ENCODE measurements around the gene DDX39B. TPM values are rescaled to one million over a fixed set of nuclear protein-coding genes. Genes with fewer than 3 reads are reported as not detected.
"Not testable (repeated sequence)": the region's sequence is repeated elsewhere in the genome, so short reads cannot be mapped to it uniquely, and the experiment has no call there.

DDX39B gene
- total RNA-seq, 2 experiments from 2014 or later: 477 to 488 TPM

DNA sequence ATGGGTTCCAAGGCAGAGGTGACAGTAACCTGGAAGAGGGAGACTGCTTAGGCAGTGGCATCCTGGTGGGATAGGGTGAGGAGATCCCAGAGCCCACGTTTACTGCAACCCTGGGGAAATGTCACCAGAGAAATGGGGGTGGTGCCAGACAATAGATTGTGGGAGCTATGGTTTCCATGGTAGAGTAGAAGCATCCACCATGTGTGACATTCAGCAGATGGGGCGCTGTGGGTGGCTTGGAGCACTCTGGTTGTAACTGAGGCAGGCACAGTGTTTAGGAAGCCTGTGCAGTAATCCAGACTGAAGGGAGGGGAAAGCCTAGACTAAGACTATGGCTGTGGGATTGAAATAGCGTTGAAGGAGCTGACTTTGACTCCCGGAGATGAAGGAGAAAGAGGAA, 45.0 kb downstream of the DDX39B start:
- peaks cover 65% of the 10 kb centered on the region for H3K4me1 Mint-ChIP-seq (ENCODE audit: low read depth)
- peak overlapping the region; percentile 91 for H3K4me3 Mint-ChIP-seq
- ATAC-seq; DNase-seq; H3K27me3 Mint-ChIP-seq (ENCODE audit: low read depth); H3K9me3 Mint-ChIP-seq (ENCODE audit: insufficient read depth): not testable (repeated sequence)
- ChIA-PET CTCF (interaction anchor here (0.8 to 1.7 kb wide), 7 partner anchors 32 to 102 kb away, joined by 3 to 6 read pairs (median 4); partner anchors contain the start of genes DDX39B and MCCD1), POLR2A (interaction anchor here (1.2 to 1.9 kb wide), 4 partner anchors 34 to 86 kb away, joined by 4 to 13 read pairs (median 6); partner anchors contain the start of genes DDX39B and LTB)
- H3K36me3 Mint-ChIP-seq (ENCODE audit: low read depth): peaks cover 48% of the 10 kb centered on the region
- H3K27ac Mint-ChIP-seq: peak overlapping the region; percentile 83

DNA sequence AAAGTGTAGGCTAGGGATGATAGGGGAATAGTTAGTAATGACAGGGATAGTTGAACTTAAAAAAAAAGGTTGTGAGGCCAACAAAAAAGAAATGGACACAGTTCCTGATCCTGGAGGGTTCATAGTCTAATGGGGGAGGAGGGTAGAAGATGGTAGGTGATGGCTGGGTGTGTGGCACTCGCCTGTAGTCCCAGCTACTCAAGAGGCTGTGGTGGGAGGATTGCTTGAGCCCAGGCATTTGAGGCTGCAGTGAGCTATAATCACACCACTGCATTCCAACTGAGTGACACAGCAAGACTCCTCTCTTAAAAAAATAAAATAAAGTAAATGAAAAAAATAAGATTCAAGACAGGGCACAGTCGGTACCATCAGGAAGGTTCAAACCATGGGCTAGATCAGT, 46.2 kb downstream of the DDX39B start:
- POLR2A ChIA-PET: interaction anchor here (0.7 to 3.3 kb wide), 13 partner anchors 16 to 476 kb away, joined by 3 to 64 read pairs (median 4); partner anchors contain the start of genes BAG6, DDX39B, DXO and LTB
- peaks cover 62% of the 10 kb centered on the region for H3K4me1 Mint-ChIP-seq (ENCODE audit: low read depth)
- H3K36me3 Mint-ChIP-seq (ENCODE audit: low read depth): peaks cover 40% of the 10 kb centered on the region
- no peaks in the 10 kb centered on the region for H3K27me3 Mint-ChIP-seq (ENCODE audit: low read depth)
- peak overlapping the region; percentile 95 for H3K27ac Mint-ChIP-seq
- H3K9me3 Mint-ChIP-seq (ENCODE audit: insufficient read depth): no peaks in the 10 kb centered on the region
- no peak for DNase-seq
- ATAC-seq: no peak
- peak overlapping the region; percentile 91 for H3K4me3 Mint-ChIP-seq
- CTCF ChIA-PET: interaction anchor here (1.0 to 4.1 kb wide), 4 partner anchors 36 to 56 kb away, joined by 3 to 46 read pairs (median 6); partner anchors contain the start of genes ATP6V1G2 and DDX39B

DNA sequence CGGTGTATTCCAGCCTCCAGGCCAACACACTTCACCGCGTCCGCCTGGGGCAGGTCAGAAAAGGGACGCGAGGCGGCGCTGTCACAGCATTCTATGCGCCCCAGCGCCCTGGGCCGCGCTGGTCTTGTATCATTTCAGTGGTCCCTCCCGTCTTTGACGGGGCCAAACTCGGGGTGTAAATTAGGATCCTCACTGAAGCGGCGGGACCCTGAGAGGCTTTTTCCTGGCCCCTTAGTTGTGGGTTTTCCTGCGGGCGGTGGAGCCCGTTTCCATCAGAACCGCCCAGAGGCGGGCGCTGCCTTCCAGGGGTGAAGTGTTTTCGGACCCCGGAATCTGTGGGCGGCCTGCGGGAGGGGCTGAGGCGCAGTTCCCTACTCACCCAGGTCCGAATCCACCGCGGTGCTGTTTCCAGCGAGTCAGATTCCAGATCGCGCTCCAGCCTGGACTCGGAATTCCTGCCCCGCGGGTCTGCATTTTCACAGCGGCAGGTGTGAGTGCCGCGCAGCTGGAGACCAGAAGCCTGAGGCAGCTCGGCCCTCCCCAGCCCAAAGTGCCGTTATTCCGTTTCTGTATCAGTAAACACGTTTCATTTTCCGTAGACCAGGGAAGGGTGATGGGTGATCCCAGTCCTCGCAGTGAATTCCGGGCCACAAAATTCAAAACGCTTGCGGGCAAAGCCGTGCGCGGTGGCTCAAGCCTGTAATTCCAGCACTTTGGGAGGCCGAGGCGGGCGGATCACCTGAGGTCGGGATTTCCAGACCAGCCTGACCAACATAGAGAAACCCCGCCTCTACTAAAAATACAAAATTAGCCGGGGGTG, 47.7 kb downstream of the DDX39B start:
- peak; percentile 87 for DNase-seq
- peak overlapping the region; percentile 91 for H3K4me3 Mint-ChIP-seq
- H3K36me3 Mint-ChIP-seq (ENCODE audit: low read depth): peaks cover 41% of the 10 kb centered on the region
- ChIA-PET CTCF (interaction anchor here (0.7 to 4.1 kb wide), 21 partner anchors 8 to 169 kb away, joined by 3 to 46 read pairs (median 4); partner anchors contain the start of genes AIF1, ATP6V1G2, DDX39B and MCCD1), POLR2A (interaction anchor here (0.6 to 3.3 kb wide), 15 partner anchors 18 to 158 kb away, joined by 3 to 64 read pairs (median 4); partner anchors contain the start of genes BAG6, DDX39B, LTB and MCCD1)
- peaks cover 62% of the 10 kb centered on the region for H3K4me1 Mint-ChIP-seq (ENCODE audit: low read depth)
- no peaks in the 10 kb centered on the region for H3K27me3 Mint-ChIP-seq (ENCODE audit: low read depth)
- H3K9me3 Mint-ChIP-seq (ENCODE audit: insufficient read depth): no peaks in the 10 kb centered on the region
- H3K27ac Mint-ChIP-seq: peak overlapping the region; percentile 95
- ATAC-seq: peak; percentile 62

DNA sequence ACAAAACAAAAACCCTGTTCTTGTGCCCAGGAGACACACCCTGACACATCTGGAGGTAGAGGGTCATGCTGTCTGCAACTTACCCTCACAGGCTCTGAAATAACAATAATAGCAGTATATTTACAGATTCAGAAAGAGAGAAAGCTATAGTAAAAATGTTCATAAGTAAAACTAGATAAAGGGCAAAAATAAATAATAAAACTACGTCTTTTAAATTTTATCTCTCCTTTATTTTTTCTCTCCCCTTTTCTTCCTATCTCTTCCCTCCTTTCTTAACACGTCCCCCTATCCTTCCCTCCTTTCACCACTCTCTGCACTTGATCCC, 48.3 kb downstream of the DDX39B start:
- peaks cover 56% of the 10 kb centered on the region for H3K4me1 Mint-ChIP-seq (ENCODE audit: low read depth)

DNA sequence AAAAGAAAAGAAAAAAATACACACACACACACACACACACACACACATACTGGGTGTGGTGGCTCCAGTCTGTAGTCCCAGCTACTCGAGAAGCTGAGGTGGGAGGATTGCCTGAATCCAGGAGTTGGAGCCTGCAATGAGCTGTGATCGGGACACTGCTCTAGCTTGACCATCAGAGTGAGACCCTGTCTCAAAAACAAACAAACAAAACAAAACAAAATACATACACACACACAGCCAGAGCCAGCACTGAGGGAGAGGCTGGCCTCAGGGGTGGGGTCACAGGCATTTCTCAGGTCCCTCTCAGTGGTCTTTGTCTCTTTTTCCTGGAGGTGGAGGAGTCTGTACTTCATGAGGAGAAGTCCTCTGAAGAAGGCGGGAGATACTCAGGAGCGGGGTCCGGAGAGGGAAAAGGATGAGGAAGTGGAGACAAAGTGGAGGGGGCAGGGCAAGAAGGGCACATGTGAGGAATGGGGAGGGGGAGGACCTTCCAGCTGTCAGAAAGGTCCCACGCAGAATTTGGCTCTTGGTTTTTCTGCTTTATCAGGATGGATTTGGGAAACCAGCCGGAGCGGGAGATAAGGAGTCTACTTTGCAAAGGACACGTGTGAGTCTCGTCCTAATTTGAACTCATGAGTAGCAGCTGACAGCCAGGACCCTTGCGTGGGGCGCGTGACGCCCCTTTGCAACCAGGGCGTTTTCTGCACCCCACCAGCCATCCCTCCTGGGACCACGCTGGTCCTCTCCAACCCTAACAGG, 51.5 kb downstream of the DDX39B start:
- H3K4me1 Mint-ChIP-seq (ENCODE audit: low read depth): peaks cover 47% of the 10 kb centered on the region
- H3K27me3 Mint-ChIP-seq (ENCODE audit: low read depth): no peaks in the 10 kb centered on the region
- ATAC-seq (no peak), DNase-seq (no peak)
- H3K27ac Mint-ChIP-seq: peak overlapping the region; percentile 17
- H3K36me3 Mint-ChIP-seq (ENCODE audit: low read depth): peaks cover 20% of the 10 kb centered on the region
- ChIA-PET POLR2A (no interaction called here), CTCF (interaction anchor here (1.1 kb wide), 1 partner anchor 60 kb away, joined by 3 read pairs; no protein-coding TSS in a partner anchor)
- no peaks in the 10 kb centered on the region for H3K9me3 Mint-ChIP-seq (ENCODE audit: insufficient read depth)
- H3K4me3 Mint-ChIP-seq: no peak overlapping the region

More for the DNA sequence above, 48.3 kb downstream of the DDX39B start:
- not testable (repeated sequence) for DNase-seq; H3K27me3 Mint-ChIP-seq (ENCODE audit: low read depth); H3K9me3 Mint-ChIP-seq (ENCODE audit: insufficient read depth); ATAC-seq
- peak overlapping the region; percentile 95 for H3K27ac Mint-ChIP-seq
- peaks cover 35% of the 10 kb centered on the region for H3K36me3 Mint-ChIP-seq (ENCODE audit: low read depth)
- ChIA-PET CTCF (interaction anchor here (0.7 to 4.1 kb wide), 19 partner anchors 9 to 122 kb away, joined by 3 to 46 read pairs (median 4); partner anchors contain the start of genes AIF1, ATP6V1G2, DDX39B and MCCD1), POLR2A (interaction anchor here (3.3 kb wide), 1 partner anchor 47 kb away, joined by 64 read pairs; the partner anchor contains the start of gene DDX39B)
- H3K4me3 Mint-ChIP-seq: peak overlapping the region; percentile 91

DNA sequence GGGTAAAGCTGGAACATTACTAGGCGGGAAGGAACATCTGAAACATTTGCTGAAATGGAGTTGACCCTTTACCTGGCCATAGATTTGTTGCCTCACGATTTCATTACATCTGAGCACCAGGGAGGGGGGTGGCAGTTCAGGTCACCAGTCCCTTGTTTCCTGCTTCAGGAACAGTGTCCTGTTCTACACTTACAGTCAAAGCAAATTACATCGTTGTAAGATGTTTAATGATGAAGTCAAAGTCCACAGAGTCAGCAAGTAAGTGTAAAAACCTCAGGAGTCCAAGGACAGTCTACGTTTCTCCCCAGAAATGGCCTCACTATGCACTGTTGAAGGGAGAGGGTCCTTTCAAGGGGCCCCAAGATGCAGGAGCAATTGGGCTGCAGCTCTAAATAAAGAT, 52.7 kb downstream of the DDX39B start:
- ATAC-seq (no peak), DNase-seq (no peak)
- H3K27me3 Mint-ChIP-seq (ENCODE audit: low read depth): no peaks in the 10 kb centered on the region
- ChIA-PET POLR2A (no interaction called here), CTCF (interaction anchor here (1.1 kb wide), 1 partner anchor 61 kb away, joined by 3 read pairs; no protein-coding TSS in a partner anchor)
- no peak overlapping the region for H3K27ac Mint-ChIP-seq
- H3K36me3 Mint-ChIP-seq (ENCODE audit: low read depth): peaks cover 15% of the 10 kb centered on the region
- H3K4me1 Mint-ChIP-seq (ENCODE audit: low read depth): peaks cover 46% of the 10 kb centered on the region
- H3K9me3 Mint-ChIP-seq (ENCODE audit: insufficient read depth): no peaks in the 10 kb centered on the region
- H3K4me3 Mint-ChIP-seq: no peak overlapping the region

DNA sequence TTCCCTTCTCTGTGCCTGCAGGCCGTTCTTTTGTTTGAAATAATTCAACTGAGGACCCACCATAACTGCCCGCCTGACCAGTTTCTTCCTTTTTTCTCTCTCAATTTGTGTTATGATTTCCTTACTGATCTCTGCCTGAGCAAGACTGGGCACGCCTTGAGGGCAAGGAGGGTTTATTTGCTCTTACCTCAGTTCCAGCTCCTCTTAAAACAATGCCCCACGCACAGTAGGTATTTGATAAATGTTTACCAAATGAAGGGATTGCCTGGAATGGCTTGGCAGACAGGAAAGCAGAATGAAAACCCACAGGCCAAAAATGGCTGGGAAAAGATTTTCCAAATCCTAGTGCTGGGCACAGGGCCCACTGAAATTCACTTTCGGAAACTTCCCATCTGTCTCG, 54.1 kb downstream of the DDX39B start:
- H3K27ac Mint-ChIP-seq, CTCF ChIA-PET, H3K4me3 Mint-ChIP-seq: not testable (repeated sequence)

DNA sequence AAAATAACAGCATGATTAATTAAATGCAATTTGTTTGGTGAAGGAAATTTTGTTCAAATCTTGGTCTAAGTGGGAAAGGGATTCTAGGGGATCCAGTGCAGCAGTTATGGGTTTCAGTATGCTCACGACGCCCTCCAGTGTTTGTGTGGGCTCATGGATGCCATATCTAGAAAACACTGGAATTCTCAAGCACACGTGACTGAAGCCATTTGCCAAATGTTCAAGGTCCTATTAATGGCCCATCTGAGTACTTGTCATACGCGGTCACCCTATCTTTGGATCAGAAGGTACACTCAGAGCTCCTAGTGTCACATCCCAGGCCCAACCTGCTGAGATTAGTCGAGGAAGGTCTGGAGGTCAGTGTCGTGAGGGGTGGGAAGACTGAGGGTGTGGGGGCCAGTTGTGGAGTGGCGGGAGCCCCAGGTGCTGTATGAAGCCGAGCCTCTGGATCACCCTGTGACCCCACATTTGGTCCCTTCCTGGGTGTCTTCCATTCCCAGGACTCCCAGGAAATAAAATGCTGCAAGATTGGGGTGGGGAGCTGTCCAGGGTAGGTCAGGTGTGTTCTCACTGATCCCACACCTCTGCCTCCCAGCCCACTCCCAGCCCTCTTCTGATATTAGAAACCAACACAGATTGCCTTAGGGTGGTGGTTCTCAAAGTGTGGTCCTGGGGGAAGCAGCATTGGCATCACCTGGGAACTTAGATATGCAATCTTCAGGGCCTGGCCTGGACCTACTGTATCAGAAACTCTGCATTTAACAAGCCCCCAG, 55.6 kb downstream of the DDX39B start:
- H3K36me3 Mint-ChIP-seq (ENCODE audit: low read depth); H3K9me3 Mint-ChIP-seq (ENCODE audit: insufficient read depth); DNase-seq; CTCF ChIA-PET; H3K4me3 Mint-ChIP-seq; H3K27ac Mint-ChIP-seq; H3K27me3 Mint-ChIP-seq (ENCODE audit: low read depth); ATAC-seq; POLR2A ChIA-PET: not testable (repeated sequence)
- peaks cover 30% of the 10 kb centered on the region for H3K4me1 Mint-ChIP-seq (ENCODE audit: low read depth)

More for the DNA sequence above, 54.1 kb downstream of the DDX39B start:
- Mint-ChIP-seq H3K4me1 (ENCODE audit: low read depth) (peaks cover 38% of the 10 kb centered on the region), H3K36me3 (ENCODE audit: low read depth) (peaks cover 13% of the 10 kb centered on the region)
- ATAC-seq; POLR2A ChIA-PET; H3K9me3 Mint-ChIP-seq (ENCODE audit: insufficient read depth); H3K27me3 Mint-ChIP-seq (ENCODE audit: low read depth); DNase-seq: not testable (repeated sequence)

DNA sequence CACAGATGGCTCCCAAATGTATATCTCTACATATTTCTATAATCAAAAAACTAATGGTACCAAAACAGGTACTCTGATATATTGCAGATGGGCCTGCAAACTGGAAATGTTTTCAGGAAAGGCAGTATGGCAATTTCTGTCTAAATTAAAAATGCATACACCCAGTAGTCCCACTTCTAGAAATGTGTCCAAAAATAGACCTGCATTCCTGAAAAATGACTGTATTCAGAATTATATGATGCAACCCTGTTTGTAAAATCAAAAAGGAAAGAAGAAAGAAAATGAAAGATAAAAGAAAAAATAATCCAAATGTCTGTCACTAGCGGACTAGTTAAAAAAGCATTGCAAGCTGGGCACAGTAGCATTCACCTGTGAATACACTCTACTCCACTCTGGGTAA, 56.7 kb downstream of the DDX39B start:
- no peak overlapping the region for H3K4me3 Mint-ChIP-seq
- ChIA-PET CTCF (no interaction called here), POLR2A (no interaction called here)
- no peak for ATAC-seq
- no peak overlapping the region for H3K27ac Mint-ChIP-seq
- H3K36me3 Mint-ChIP-seq (ENCODE audit: low read depth): peaks cover 7% of the 10 kb centered on the region
- no peaks in the 10 kb centered on the region for H3K9me3 Mint-ChIP-seq (ENCODE audit: insufficient read depth)
- H3K4me1 Mint-ChIP-seq (ENCODE audit: low read depth): peaks cover 18% of the 10 kb centered on the region
- H3K27me3 Mint-ChIP-seq (ENCODE audit: low read depth): no peaks in the 10 kb centered on the region
- no peak for DNase-seq

DNA sequence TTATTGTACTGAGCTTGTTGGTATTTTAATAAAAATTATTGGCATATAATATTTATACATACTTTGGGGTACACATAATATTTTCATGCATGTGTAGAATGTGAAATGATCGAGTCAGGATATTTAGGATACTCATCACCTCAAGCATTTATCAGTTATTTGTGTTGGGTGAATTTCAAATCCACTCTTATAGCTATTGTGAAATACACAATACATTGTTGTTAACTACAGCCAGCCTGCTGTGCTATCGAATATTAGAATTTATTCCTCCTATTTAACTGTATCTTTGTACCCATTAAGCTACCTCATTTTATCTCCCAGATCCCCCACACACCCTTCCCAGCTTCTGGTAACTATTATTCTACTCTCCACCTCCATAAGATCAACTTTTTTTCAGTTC, 58.4 kb downstream of the DDX39B start:
- Mint-ChIP-seq H3K27me3 (ENCODE audit: low read depth) (no peaks in the 10 kb centered on the region), H3K9me3 (ENCODE audit: insufficient read depth) (no peaks in the 10 kb centered on the region), H3K4me1 (ENCODE audit: low read depth) (peaks cover 14% of the 10 kb centered on the region), H3K27ac (no peak overlapping the region), H3K36me3 (ENCODE audit: low read depth) (no peaks in the 10 kb centered on the region), H3K4me3 (no peak overlapping the region)
- ChIA-PET POLR2A (interaction anchor here (0.7 kb wide), 1 partner anchor 13 kb away, joined by 3 read pairs; no protein-coding TSS in a partner anchor), CTCF (interaction anchor here (0.9 to 1.3 kb wide), 2 partner anchors 10 to 11 kb away, joined by 3 read pairs; no protein-coding TSS in a partner anchor)
- ATAC-seq: no peak
- no peak for DNase-seq

DNA sequence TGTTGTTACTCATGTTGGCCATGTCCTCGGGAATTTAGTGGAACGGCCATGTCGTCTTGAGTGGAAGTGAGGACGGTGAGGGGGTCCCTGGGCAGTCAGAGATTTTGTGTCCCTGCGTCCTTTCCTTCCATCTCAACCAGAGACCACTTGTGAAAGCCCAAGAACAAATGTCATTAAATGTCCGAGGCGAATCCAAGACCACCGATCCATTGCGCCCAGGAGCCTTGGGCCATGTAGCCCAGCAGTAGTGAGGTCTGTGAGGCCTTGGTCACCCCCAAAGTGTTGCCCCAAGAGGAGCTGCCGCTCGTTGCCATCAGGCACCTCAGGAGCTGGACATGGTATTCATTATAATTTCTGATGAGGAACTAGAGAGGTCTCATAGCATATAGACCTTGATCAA, 61.2 kb downstream of the DDX39B start:
- H3K27ac Mint-ChIP-seq: no peak overlapping the region
- H3K9me3 Mint-ChIP-seq (ENCODE audit: insufficient read depth): no peaks in the 10 kb centered on the region
- H3K4me1 Mint-ChIP-seq (ENCODE audit: low read depth): no peaks in the 10 kb centered on the region
- no peak for DNase-seq
- CTCF ChIA-PET: no interaction called here
- no peak overlapping the region for H3K4me3 Mint-ChIP-seq
- no peak for ATAC-seq
- H3K36me3 Mint-ChIP-seq (ENCODE audit: low read depth): no peaks in the 10 kb centered on the region
- no peaks in the 10 kb centered on the region for H3K27me3 Mint-ChIP-seq (ENCODE audit: low read depth)
- POLR2A ChIA-PET: no interaction called here
